ENCODE data around the gene MACROD1. TPM values are rescaled to one million over a fixed set of nuclear protein-coding genes. Genes with fewer than 3 reads are reported as not detected.

The MACROD1 gene
- total and polyA plus RNA-seq, 10 of the 15 experiments (the other 5 are each of a cell fraction or from before 2014, with no cell fraction given), result 1.2 to 22.7 (median 11.3) TPM; not detected in 1

DNA sequence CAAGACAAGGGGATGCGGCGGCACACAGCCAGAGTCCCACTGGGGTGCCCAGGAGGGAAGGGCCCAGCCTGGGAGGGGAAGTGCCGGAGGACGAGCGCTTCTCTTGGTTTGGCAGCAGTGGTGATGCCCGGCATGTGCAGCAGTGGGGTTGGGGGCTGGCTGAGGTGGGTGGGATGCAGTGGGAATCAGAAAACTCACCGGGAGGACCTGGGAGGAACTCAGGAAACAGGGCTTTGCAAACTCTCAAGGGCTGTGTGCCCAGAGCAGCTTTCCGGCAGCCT is 43.6 kb upstream of the MACROD1 start:
- FAIRE-seq (no peak), ATAC-seq (no peak), DNase-seq (ENCODE audit: low read depth, low spot score) (no peak)
- Histone ChIP-seq H3K36me3 (ENCODE audit: control insufficient read depth in 2 of 2, insufficient read depth in 2 of 2, low read length in 1 of 2) (peaks cover 18 to 22% of the 10 kb centered on the region in 2 experiments; a peak in 3 of 4 replicates), H3K4me1 (ENCODE audit: control insufficient read depth, insufficient read depth, low read length) (peaks cover 22% of the 10 kb centered on the region), H4K20me1 (ENCODE audit: control insufficient read depth, insufficient read depth) (no peaks in the 10 kb centered on the region), H3K27me3 (replicated peaks in 1 of 2; ENCODE audit: control insufficient read depth in 2 of 2, insufficient read depth in 2 of 2, low read length in 1 of 2) (no peaks in the 10 kb centered on the region), H3K9me3 (replicated peaks; ENCODE audit: control insufficient read depth, insufficient read depth, low read length) (no peaks in the 10 kb centered on the region), H3K9ac (ENCODE audit: control insufficient read depth, insufficient read depth, low read length) (no peak overlapping the region), H3K79me2 (ENCODE audit: control insufficient read depth, insufficient read depth, low read length) (peaks cover 39% of the 10 kb centered on the region), H3K4me2 (ENCODE audit: control insufficient read depth, insufficient read depth) (peak overlapping the region; percentile 76; the same call in 1 of the 2 replicates), H3K4me3 (no peak overlapping the region), H3K27ac (ENCODE audit: control insufficient read depth, insufficient read depth) (no peak overlapping the region), H2AFZ (ENCODE audit: control insufficient read depth, low read depth, low read length) (no peak overlapping the region)
- TF ChIP-seq FOXM1 (IDR thresholded peaks at IDR 0.05; ENCODE audit: low read depth, low read length) (no peak), ZNF207 (IDR thresholded peaks at IDR 0.05; ENCODE audit: borderline replicate concordance) (no peak), FOS (IDR thresholded peaks at IDR 0.05; ENCODE audit: borderline replicate concordance, extremely low read depth, insufficient read length) (no peak), EZH2 (IDR thresholded peaks at IDR 0.05; ENCODE audit: borderline replicate concordance, control insufficient read depth, low read depth, low read length) (no peak), JUND (IDR thresholded peaks at IDR 0.05; ENCODE audit: low read depth, low read length) (no peak), RELA (IDR thresholded peaks at IDR 0.05; ENCODE audit: borderline replicate concordance, partially characterized antibody) (no peak), SIN3A (IDR thresholded peaks at IDR 0.05; ENCODE audit: low read depth, low read length) (no peak), BCL11A (IDR thresholded peaks at IDR 0.05; ENCODE audit: low read depth, low read length) (no peak)
- in situ Hi-C loops (cut with MboI) (no loop called here), intact Hi-C loops (cut with micrococcal nuclease; ENCODE audit: unreplicated experiment) (no loop called here)
- RAD21 ChIA-PET (ENCODE audit: unreplicated experiment), result interaction anchor here (6.6 kb wide), 1 partner anchor 93 kb away, joined by 125 read pairs; the partner anchor contains the start of genes CATSPERZ and ESRRA
- whole genome bisulfite sequencing (ENCODE audit: insufficient coverage, insufficient replicate concordance, low lambda C conversion rate, missing lambda C conversion rate), result 88% methylated on average over 7 of the region's 8 CpGs
- CTCF ChIA-PET, result interaction anchor here (9.7 kb wide), 1 partner anchor 93 kb away, joined by 238 read pairs; the partner anchor contains the start of genes CATSPERZ and ESRRA
- SMC1A ChIA-PET (ENCODE audit: uncharacterized antibody, unreplicated experiment), result interaction anchor here (5.5 kb wide), 1 partner anchor 16 kb away, joined by 56 read pairs; the partner anchor contains the start of genes NUDT22 and TRPT1
- POLR2A ChIA-PET, result interaction anchor here (1.1 to 1.6 kb wide), 4 partner anchors 10 to 29 kb away, joined by 3 to 5 read pairs (median 3); no protein-coding TSS in a partner anchor
- no TSS peak for BruUV-seq (replicated peaks)

Measured in GM12878 (cell line).